GM21367 (cell line): ENCODE data around the gene ATF3.
A peak's percentile ranks its signal among the peaks of the same experiment; 100 is the strongest.

ENCODE experiments used
- ATAC-seq: cut with Tn5 transposase; IDR thresholded peaks from one replicate; pipeline ENCODE4 v1.9.1; 2021; ENCODE audit not compliant: unreplicated experiment

Gene ATF3, protein sequence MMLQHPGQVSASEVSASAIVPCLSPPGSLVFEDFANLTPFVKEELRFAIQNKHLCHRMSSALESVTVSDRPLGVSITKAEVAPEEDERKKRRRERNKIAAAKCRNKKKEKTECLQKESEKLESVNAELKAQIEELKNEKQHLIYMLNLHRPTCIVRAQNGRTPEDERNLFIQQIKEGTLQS

DNA sequence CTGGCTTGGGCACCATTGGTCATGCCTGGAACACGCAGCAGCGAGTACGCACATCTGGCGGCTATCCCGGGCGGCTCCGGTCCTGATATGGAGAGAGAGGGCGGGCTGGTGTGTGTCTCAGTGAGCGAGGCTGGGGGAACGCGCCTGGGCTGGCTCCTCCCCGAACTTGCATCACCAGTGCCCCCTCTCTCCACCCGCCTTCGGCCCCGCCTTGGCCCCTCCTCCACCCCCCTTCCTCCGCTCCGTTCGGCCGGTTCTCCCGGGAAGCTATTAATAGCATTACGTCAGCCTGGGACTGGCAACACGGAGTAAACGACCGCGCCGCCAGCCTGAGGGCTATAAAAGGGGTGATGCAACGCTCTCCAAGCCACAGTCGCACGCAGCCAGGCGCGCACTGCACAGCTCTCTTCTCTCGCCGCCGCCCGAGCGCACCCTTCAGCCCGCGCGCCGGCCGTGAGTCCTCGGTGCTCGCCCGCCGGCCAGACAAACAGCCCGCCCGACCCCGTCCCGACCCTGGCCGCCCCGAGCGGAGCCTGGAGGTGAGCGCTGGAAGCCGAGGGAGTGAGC is at the start of gene ATF3:
TSS of gene ATF3 (plus strand) at position 370 of the 567 bp plus-strand sequence. CDS start 6,261 bp downstream, outside the sequence.
- ATAC-seq, result peak; percentile 62

DNA sequence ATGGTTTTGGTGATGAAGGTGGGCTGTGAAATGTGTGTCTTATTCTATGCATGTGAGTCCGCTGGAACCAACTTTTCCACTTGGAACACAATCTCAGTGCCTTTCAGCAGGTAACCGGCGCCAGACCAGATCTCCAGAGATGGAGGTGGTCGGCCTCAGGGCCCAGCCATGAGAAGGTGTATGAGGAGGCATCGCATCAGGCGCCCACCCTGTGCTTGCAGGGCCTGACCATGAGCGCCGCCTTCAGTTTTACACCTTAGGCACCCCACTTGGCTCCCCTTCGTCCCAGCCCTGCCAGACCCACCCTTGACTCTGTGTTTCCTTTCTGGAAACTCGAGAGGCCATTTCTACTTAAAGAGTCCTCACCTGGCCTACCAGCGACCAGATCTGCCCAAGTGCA is 48.6 kb upstream of the ATF3 start:
- no peak for ATAC-seq

- ATAC-seq, result no peak
These were observed 47.6 kb upstream of the ATF3 start for GRCh38 chr1:212560933-212561460.

- no peak for ATAC-seq
These were observed 47.0 kb upstream of the ATF3 start for GRCh38 chr1:212561501-212561931.

DNA sequence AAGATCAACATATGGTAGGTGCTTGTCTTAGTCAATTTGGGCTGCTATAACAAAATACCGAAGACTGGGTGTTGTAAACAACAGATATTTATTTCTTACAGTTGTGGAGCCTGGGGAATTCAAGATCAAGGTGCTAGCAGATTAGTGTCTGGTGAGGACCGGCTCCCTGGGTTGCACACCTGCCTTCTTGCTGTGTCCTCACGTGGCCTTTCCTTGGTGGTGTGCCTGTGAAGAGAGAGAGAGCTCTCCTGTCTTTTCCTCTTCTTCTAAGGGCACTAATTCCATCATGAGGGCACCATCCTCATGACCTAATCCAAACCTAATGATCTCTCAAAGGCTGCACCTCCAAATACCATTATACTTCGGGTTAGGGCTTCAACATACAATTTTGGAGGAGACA is 45.8 kb upstream of the ATF3 start:
- ATAC-seq, result no peak

- ATAC-seq, result no peak
These were observed 43.5 kb upstream of the ATF3 start for GRCh38 chr1:212565079-212565478.

DNA sequence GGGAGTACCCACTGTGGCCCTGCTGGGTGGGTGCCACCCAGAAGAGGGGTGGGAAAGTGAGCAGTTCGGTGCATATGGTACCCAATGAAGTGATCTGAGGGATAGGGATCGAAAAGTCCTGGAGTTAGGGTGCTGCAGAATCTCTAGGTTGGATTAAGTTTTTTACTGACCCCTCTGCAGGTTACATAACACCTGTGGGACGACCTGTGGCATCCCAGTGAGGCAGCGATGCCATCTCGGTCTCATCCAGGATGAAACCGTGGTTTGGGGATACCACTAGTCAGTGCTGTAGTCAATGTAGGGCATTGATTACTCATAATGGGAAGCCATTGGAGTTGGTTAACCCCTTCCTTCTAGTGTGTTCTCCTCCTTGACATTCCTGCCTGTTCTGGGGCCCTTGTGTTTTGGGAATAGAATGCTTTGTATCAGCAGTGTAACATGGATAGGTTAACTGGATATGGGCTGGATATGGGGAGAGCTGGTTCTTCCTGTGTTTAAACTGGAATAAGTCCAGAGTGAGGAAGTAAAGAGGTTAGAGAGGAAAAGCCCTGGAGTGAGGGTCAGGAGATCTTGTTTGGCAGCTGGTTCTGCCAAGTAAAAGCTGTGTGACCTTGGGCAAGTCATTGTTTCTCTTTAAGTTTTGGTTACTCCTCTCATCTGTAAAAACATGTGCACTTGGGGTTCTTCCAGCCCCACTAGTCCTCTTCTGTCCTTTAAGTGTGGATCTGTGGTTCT is 42.8 kb upstream of the ATF3 start:
- no peak for ATAC-seq

- peak; percentile 95 for ATAC-seq
These were observed 41.8 kb upstream of the ATF3 start for GRCh38 chr1:212566522-212567479.

GRCh38 chr1:212567638-212568037 is 40.9 kb upstream of the ATF3 start:
- ATAC-seq, result no peak

DNA sequence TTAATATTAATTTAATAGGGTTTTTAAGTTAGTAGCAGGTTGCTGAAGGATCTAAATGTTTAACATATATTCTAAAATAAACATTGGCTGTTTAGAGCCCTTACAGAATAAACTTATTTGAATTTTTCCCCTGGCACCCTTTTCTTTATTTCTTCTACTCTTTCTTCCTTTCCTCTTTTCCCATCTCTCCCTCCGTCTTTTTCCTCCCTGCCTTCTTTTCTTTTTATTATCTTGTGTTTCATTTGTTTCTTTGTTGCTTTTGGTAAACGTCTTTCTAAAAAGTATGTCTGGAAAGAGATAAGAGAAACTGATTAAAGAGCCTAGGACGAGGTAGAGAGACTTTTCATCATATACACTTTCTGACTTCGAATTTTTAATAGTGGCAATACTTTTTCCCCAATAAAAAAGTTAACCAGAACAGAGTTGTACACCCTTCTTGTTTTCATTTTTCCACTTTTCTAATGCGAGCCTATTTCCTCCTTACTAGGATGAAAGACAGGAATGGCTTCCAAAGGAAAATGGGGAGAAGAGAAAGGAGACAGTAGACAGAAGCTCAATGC is 39.5 kb upstream of the ATF3 start:
- ATAC-seq, result no peak

- no peak for ATAC-seq
These were observed 33.8 kb upstream of the ATF3 start for GRCh38 chr1:212574732-212575131.

DNA sequence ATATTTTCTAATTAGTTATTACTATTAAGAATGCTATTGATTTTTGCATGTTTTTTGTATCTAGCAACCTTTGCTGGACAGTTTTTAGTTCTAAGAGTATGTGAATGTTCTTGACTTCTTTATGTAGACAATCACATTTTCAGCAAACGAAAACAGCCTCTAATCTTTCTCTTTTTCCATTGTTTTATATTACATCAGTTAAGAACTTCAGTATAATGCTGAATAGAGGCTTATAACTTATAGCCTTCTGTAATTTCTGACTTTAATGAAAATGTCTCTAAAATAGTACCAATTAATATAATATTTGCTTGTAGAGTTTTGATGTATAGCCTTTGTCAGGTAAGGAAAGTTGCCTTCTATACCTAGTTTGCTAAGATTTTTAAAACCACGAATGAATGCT is 33.2 kb upstream of the ATF3 start:
- ATAC-seq, result no peak

DNA sequence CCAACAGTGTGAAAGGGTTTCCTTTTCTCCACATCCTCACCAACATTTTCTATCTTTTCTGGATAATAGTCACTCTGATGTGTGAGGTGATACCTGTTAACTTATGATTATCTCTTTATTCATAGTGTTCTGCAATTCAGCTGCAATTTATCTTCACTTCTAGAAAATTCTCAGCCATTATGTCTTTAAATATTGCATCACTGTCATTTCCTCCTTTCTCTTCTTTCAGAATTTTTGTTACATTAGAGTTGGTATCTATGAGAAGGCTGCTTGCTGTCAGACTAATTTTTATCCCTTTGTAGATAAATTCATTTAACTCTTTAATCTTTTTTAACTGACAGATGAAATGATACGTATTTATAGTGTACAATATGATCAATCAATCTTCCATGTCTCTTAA is 30.5 kb upstream of the ATF3 start:
- ATAC-seq, result no peak

DNA sequence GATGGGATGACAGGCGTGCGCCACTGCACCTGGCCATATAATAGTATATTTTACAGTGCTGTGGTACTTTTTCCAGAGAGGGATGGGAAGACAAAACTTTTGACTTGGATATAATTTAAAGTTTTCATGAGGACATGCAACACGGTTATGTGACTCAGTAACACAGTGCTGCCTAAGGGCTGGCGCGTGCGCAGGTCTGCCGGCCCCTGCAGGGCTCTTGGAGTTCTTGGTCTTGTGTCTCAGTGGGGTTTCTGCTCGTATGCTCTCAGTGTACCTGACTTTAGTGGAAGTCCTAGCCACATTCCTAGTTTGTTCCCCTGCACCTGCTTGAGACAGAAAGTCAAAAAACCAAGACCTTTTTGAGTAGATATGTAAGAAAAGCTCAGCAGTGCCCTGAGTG is 27.5 kb upstream of the ATF3 start:
- no peak for ATAC-seq

DNA sequence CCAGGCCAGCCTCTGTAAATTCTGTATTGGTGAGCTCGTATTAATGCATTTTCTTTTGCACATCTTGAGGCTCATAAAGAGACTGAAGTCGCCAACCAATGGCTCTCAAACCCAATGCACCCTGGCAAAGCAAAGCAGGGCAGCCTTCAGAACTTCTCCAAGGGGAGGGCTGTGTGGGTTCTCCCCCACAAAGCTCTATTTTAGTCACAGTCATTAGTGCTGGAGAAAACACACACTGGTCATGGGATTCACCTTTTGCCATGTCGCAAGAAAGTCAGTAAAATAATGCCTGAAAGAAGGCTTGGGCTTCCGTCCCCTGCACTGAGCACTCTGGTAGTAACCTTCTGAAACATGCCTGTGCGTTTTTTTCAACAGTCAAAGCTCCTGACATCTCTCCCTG is 26.3 kb upstream of the ATF3 start:
- no peak for ATAC-seq

- ATAC-seq, result no peak
These were observed 25.5 kb upstream of the ATF3 start for GRCh38 chr1:212582808-212583615.

GRCh38 chr1:212583643-212584042 is 24.9 kb upstream of the ATF3 start:
- no peak for ATAC-seq

- no peak for ATAC-seq
These were observed 24.3 kb upstream of the ATF3 start for GRCh38 chr1:212584092-212584886.

- no peak for ATAC-seq
These were observed 23.4 kb upstream of the ATF3 start for GRCh38 chr1:212585210-212585609.
